IMR-90 (cell line): ENCODE measurements around the gene S100Z. TPM values are rescaled to one million over a fixed set of nuclear protein-coding genes. Genes with fewer than 3 reads are reported as not detected.

Experiments
- ATAC-seq: fragments of 200-7000 bp; cut with Tn5 transposase; 2 replicates; pipeline ENCODE4 v1.9.1; 2020; ENCODE audit warnings: low read depth, mild to moderate bottlenecking, moderate library complexity
- BruUV-seq: library from RNA; stranded (reverse); fragments of 400-500 nt; replicated peaks from 2 replicates; lab custom pipeline; 2021; lab: Mats Ljungman, UMichigan
- CTCF ChIA-PET: fragments of 300-600 bp; formaldehyde crosslinking; extraction: SDS; loops from one replicate; lab custom pipeline; 2021; ENCODE audit warnings: antibody characterized with exemption; lab: Yijun Ruan, JAX
- POLR2A ChIA-PET: fragments of 300-600 bp; sonication (Branson Sonifier 250); formaldehyde crosslinking; loops from one replicate; lab custom pipeline; 2022; ENCODE audit warnings: antibody characterized with exemption; ENCODE audit not compliant: unreplicated experiment; lab: Charles Lee
- DNase-seq: peaks from one replicate; pipeline ENCODE4 v3.0.0; 2013
- H2AFZ ChIP-seq: replicated peaks from 2 replicates; pipeline ENCODE3; 2013; ENCODE audit warnings: low read length, mild to moderate bottlenecking; ENCODE audit not compliant: poor library complexity
- H2AK5ac ChIP-seq: 2 replicates; pipeline ENCODE4 v1.6.1; 2013; ENCODE audit warnings: low read depth, low read length, inconsistent platforms
- H2AK9ac ChIP-seq: replicated peaks from 2 replicates; pipeline ENCODE3; 2013; ENCODE audit warnings: mild to moderate bottlenecking, low read depth, low read length, moderate library complexity; ENCODE audit not compliant: poor library complexity
- H2BK120ac ChIP-seq: 2 replicates; pipeline ENCODE4 v1.6.1; 2013; ENCODE audit warnings: low read depth, low read length, inconsistent platforms
- H2BK15ac ChIP-seq: 3 replicates; pipeline ENCODE4 v1.6.1; 2013; ENCODE audit warnings: low read depth, low read length, inconsistent platforms
- H2BK20ac ChIP-seq: 2 replicates; pipeline ENCODE4 v1.6.1; 2013; ENCODE audit warnings: low read depth, mild to moderate bottlenecking, inconsistent platforms, low read length, moderate library complexity
- H2BK5ac ChIP-seq: 2 replicates; pipeline ENCODE4 v1.6.1; 2013; ENCODE audit warnings: mild to moderate bottlenecking, low read depth, low read length, inconsistent platforms; ENCODE audit not compliant: poor library complexity, severe bottlenecking
- H3K14ac ChIP-seq: replicated peaks from 2 replicates; pipeline ENCODE4 v1.6.1; 2013; ENCODE audit warnings: low read depth, low read length, inconsistent platforms
- H3K18ac ChIP-seq: 2 replicates; pipeline ENCODE4 v1.6.1; 2013; ENCODE audit warnings: low read depth, low read length, control low read depth
- H3K23ac ChIP-seq: 2 replicates; pipeline ENCODE4 v1.6.1; 2013; ENCODE audit warnings: low read depth, low read length, inconsistent platforms
- H3K27ac ChIP-seq: 2 replicates; pipeline ENCODE4 v1.5.1; 2013; ENCODE audit warnings: mild to moderate bottlenecking, control low read depth, low read length; ENCODE audit not compliant: insufficient read depth
- H3K27me3 ChIP-seq: 2 replicates; pipeline ENCODE4 v1.6.1; 2013; ENCODE audit warnings: low read length; ENCODE audit not compliant: control insufficient read depth, insufficient read depth
- H3K36me3 ChIP-seq: 2 replicates; pipeline ENCODE4 v1.6.1; 2013; ENCODE audit warnings: low read length, mixed read lengths; ENCODE audit not compliant: control insufficient read depth, insufficient read depth
- H3K4ac ChIP-seq: 2 replicates; pipeline ENCODE4 v1.6.1; 2013; ENCODE audit warnings: low read depth, low read length, inconsistent platforms
- H3K4me1 ChIP-seq: 2 replicates; pipeline ENCODE4 v1.6.1; 2013; ENCODE audit warnings: low read length, mixed read lengths; ENCODE audit not compliant: control insufficient read depth, insufficient read depth
- H3K4me2 ChIP-seq: 2 replicates; pipeline ENCODE4 v1.6.1; 2013; ENCODE audit warnings: low read depth, mild to moderate bottlenecking, control low read depth, low read length, moderate library complexity
- H3K4me3 ChIP-seq: 2 replicates; pipeline ENCODE4 v1.5.1; 2013; ENCODE audit warnings: low read depth, mild to moderate bottlenecking, control low read depth, low read length, moderate library complexity; ENCODE audit not compliant: insufficient read depth
- H3K56ac ChIP-seq: 2 replicates; pipeline ENCODE4 v1.6.1; 2013; ENCODE audit warnings: low read length, inconsistent platforms; ENCODE audit not compliant: insufficient read depth; ENCODE audit errors: extremely low read depth
- H3K79me1 ChIP-seq, 2 experiments: 2 replicates each; pipeline ENCODE4 v1.6.1; 2013; ENCODE audit warnings: low read length in 2 of 2, inconsistent platforms in 1 of 2, low read depth in 1 of 2
- H3K9ac ChIP-seq: 2 replicates; pipeline ENCODE4 v1.6.1; 2013; ENCODE audit warnings: low read depth, low read length, control low read depth
- H3K9me1 ChIP-seq: 2 replicates; pipeline ENCODE4 v1.6.1; 2013; ENCODE audit warnings: low read length, inconsistent platforms; ENCODE audit not compliant: insufficient read depth
- H3K9me3 ChIP-seq: 2 replicates; pipeline ENCODE4 v1.6.1; 2013; ENCODE audit warnings: low read length; ENCODE audit not compliant: control insufficient read depth, insufficient read depth
- H4K20me1 ChIP-seq: 2 replicates; pipeline ENCODE4 v1.6.1; 2013; ENCODE audit warnings: low read length, inconsistent platforms; ENCODE audit not compliant: insufficient read depth
- H4K5ac ChIP-seq: 2 replicates; pipeline ENCODE4 v1.6.1; 2013; ENCODE audit warnings: mild to moderate bottlenecking, low read depth, low read length, control low read depth
- H4K8ac ChIP-seq, 2 experiments: 2 replicates each; pipeline ENCODE4 v1.6.1; 2013; ENCODE audit warnings: low read depth in 2 of 2, low read length in 2 of 2, control low read depth in 1 of 2, inconsistent platforms in 1 of 2
- H4K91ac ChIP-seq: 2 replicates; pipeline ENCODE4 v1.6.1; 2013; ENCODE audit warnings: low read depth, low read length, inconsistent platforms; ENCODE audit not compliant: insufficient read depth
- MXI1 ChIP-seq: IDR thresholded peaks from 2 replicates; pipeline ENCODE4 v1.6.1; 2012; ENCODE audit warnings: low read depth, mild to moderate bottlenecking, low read length, moderate library complexity, borderline replicate concordance
- RCOR1 ChIP-seq: IDR thresholded peaks from 2 replicates; pipeline ENCODE4 v1.6.1; 2012; ENCODE audit warnings: mild to moderate bottlenecking, low read length, improper control_type of control experiment; ENCODE audit not compliant: insufficient replicate concordance
- WGBS, 2 experiments: methylation state at CpG; one replicate each; pipeline versions ENCODE4 v1.1.5 to v1.1.7; 2013; ENCODE audit warnings: missing lambda C conversion rate in 2 of 2; ENCODE audit not compliant: insufficient read length in 1 of 2; ENCODE audit errors: extremely low coverage in 2 of 2; 5-methylcytosine and 5-hydroxymethylcytosine counted together
- dilution Hi-C: fragments of 300-500 bp; cut with HindIII; formaldehyde crosslinking; loops from one replicate; pipeline ENCODE4 v1.14.3; 2018; ENCODE audit warnings: low sequenced_read_pairs; ENCODE audit not compliant: unreplicated experiment
- in situ Hi-C: fragments of 300-500 bp; cut with MboI; formaldehyde crosslinking; loops from 3 replicates; pipeline ENCODE4 v1.14.3; 2019; ENCODE audit warnings: low sequenced_read_pairs, inconsistent platforms, mixed read lengths
- intact Hi-C: fragments of 100-400 bp; cut with micrococcal nuclease; formaldehyde crosslinking; loops from 2 replicates; pipeline ENCODE4 v1.10.0; 2022
- polyA plus RNA-seq, 3 experiments: library from polyadenylated mRNA; depleted of rRNA; stranded (reverse); fragments of >200 nt; gene quantifications; 2 replicates each; pipeline ENCODE4 v1.2.3, GENCODE V29; 2012; ENCODE audit warnings: low replicate concordance in 1 of 3
- total RNA-seq: library from RNA; depleted of rRNA; stranded (reverse); fragments of >200 nt; gene quantifications from 2 replicates; pipeline ENCODE4 v1.2.3, GENCODE V29; 2012

The S100Z gene
- total and polyA plus RNA-seq, 2 of the 4 experiments (the other 2 are of a cell fraction) = not detected

DNA sequence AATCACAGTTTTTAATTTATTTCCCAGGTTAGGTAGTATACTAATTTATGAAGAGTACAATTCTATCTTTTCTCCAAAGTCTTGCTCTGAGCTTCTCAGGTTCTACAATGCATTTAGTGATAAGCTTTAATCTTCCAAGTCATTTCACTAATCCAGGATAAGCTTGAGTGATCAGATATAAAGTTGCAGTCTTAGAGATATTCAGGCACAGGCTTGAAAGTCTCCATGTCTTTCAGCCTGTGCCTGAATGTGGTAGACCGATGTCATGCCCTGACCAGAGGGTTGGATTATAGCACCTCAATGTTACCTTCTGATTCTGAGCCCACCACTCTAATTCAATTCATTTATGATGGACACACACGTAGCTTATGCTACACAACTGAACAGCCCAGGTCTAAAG is 106.2 kb downstream of the S100Z start:
- Histone ChIP-seq H3K4me3 (no peak overlapping the region), H4K5ac (no peak overlapping the region), H3K14ac (no peak overlapping the region), H4K8ac (no peak overlapping the region), H3K79me1 (no peaks in the 10 kb centered on the region), H2AK9ac (no peak overlapping the region), H4K91ac (no peak overlapping the region), H3K9me3 (no peaks in the 10 kb centered on the region), H3K9me1 (no peaks in the 10 kb centered on the region), H2AFZ (no peak overlapping the region), H3K4ac (no peak overlapping the region), H3K27ac (no peak overlapping the region), H3K4me2 (no peak overlapping the region), H2BK5ac (no peak overlapping the region), H3K36me3 (no peaks in the 10 kb centered on the region), H4K20me1 (no peaks in the 10 kb centered on the region), H2BK20ac (no peak overlapping the region), H3K23ac (no peak overlapping the region), H2BK120ac (no peak overlapping the region), H3K56ac (no peak overlapping the region), H3K18ac (no peak overlapping the region), H2AK5ac (no peak overlapping the region), H2BK15ac (no peak overlapping the region), H3K27me3 (peaks cover 39% of the 10 kb centered on the region), H3K9ac (no peak overlapping the region), H3K4me1 (no peaks in the 10 kb centered on the region; the same call in 1 of the 2 replicates)
- POLR2A ChIA-PET = no interaction called here
- intact Hi-C loops = no loop called here
- CTCF ChIA-PET = no interaction called here
- BruUV-seq = no TSS peak
- 33% methylated on average over 1 of the region's 2 CpGs; no CpG with 5 or more reads in 1 of the 2 experiments for WGBS, 2 experiments
- dilution Hi-C loops = no loop called here
- no peak for ATAC-seq
- in situ Hi-C loops = no loop called here
- TF ChIP-seq RCOR1 (no peak), MXI1 (no peak)
- no peak for DNase-seq
